Measurements from ENCODE around the gene CLMP.

Gene CLMP

DNA sequence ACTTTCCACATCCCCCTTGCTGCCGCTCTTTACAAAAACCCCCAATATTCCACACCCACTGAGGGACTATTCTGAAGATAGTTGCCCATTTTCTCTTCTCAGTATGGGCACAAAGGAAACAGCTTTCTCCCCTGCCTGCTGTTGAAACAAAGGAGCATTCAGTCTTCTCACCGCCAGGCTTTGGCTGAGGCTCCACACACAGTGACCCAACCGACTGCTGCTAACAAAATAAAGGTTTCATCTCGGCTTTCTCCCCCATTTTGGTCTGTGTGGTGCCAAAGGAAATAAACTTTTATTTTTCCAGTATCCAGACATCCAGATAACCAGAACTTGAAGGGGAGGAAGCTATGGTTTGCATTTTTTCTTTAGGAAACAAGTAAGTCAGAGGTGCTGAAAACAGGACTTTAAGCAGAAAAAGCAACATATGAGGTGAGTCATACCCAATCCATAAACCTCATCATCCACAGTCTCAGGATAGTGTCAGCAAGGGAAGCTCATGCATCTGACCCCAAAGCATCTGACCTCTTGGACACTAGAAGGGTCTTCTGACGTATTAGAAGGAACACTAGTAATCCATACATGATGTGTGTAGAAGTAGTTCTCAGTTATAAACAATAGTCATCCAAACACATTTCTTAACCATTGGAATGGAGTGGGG, 6.4 kb downstream of the CLMP start:
- no peak for DNase-seq (ENCODE audit: low read depth in 3 of 3)

DNA sequence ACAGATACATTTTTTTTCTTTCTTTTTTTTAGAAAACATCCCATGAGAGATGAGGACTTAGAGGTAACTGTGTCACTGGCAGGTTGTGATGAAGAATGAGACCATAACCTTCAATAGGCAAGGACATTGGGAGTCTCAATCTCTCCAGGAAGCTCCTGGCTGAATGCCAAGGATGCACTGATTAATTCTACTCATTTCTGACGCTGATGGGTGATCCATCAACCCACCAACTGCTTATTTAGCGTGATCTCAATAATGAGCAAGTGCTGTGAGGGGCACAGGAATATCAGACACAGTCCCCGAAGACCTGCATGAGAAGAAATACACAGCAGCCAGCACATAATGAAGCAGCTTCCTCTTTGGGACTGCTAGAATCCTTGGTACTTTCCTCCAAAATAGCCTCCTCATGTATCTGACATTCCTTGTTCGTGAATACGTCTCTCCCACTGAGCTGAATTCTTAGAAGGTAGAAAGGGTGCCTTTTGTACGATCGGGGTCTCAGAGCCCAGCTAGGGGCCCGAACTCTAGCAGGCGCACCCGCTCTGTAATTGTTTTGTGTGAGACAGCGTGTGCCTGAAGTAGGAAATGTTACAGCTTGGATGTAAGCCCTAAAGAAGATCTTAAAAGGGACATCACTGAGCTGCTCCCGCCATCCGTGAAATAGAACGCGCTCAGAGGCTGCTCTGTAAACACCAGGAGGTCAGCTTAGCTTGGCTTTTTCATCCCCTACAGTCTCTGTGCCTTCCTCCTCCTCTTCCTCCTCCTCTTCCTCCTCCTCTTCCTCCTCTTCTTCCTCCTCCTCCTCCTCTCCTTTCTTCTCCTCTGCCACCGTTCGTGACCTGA, 7.2 kb downstream of the CLMP start:
- no peak for DNase-seq (ENCODE audit: low read depth in 3 of 3)

DNA sequence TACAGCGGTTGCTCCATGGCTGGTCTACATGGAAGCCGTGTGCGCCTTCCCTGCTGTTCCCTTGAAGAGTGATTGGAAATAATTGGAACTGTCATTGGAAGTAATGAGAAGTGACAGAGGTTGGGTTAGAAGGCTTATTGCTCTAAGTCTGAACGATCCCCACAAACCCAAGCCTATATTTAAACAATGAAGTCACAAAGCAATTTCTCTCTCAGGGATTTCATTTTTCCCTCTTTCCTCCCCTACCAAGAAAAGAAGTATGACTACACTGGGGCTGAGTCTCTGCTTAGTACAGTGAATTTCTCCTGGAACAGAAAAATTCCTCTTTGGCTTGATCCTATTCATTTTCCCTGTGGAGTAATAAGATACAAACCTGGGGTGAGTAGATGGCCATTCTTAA, 7.8 kb downstream of the CLMP start:
- no peak for DNase-seq (ENCODE audit: low read depth in 3 of 3)

DNA sequence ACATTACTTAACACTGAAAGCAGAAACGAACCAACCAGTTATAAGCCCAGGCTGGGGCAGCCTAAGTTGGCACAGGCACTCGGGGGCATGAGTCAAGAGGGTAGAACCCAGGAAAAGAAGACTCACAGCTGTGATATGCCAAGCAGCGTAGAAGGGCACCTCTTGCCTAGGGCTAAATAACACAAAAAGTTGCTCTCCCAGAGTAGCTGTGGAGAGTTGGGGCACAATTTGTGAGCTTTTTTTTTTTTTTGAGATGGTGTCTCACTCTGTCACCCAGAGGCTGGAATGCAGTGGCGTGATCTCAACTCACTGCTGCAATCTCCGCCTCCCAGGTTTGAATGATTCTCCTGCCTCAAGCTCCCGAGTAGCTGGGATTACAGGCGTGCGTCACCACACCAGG, 8.8 kb downstream of the CLMP start:
- DNase-seq (ENCODE audit: low read depth in 3 of 3): no peak

DNA sequence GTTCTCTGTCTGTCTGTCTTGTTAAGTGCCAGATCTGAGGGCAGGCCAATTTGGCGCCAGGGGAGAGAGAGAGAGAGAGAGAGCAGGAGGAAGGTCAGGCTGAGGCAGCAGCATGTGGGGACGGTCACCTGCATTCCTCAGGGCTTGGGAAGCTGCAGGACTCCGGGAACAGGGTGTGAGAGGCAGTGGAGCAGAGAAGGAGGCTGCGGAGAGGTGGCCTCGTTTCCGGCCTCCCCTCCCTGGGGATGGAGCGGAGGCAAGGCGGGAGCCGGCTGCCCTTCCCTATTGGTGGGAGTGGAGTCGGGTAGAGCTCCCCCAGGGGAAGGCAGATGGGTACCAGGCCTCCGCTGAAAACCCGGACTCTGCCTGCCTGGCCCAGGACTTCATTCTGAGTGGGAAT, 9.7 kb downstream of the CLMP start:
- no peak for DNase-seq (ENCODE audit: low read depth in 3 of 3)

DNA sequence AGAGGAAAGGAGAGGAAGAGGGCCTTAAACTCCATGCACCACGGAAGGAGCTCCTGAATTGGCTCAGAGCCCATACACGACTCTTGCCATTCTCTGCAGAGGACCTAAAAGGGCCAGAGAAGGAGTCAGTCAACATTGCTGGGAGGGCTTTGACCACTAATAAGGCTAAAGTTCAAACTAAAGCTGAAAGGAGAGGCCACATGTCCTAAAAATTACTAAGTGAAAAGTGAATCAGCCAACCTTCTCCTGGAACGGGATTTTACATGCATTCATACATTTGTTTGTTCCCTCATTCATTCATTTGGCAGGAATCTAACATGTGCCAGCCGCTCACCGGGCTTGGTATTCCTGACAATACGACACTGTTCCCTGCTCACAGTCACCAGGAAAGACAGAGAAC, 10.5 kb downstream of the CLMP start:
- no peak for DNase-seq (ENCODE audit: low read depth in 3 of 3)

DNA sequence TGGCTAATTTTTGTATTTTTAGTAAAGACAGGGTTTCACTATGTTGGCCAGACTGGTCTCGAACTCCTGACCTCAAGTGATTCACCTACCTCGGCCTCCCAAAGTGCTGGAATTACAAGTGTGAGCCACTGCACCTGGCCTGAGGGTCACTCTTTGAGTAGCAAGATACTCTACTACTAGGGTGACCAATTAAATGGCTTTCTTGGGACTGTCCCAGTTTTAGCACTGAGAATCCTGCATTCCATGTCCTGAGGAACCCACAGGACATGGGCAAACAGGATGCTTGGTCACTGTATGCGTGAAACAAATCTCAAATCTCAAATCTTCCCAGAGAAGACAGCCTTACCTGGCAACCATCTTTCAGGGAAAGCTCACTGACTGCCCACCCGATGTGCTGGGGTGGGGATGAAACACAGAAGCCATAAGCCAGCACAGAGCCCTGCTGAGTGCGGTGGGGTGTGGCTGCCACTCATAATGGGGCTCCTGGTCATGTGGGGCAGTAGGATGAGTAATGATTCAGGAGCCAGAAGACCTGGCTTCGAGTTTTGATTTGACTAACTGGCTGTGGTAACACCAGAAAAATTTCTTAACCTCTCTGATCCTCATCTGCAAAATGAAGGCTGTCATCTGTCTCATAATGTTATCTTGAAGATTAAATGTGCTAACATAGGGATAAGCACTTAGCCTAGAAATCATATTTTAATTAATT, 11.5 kb downstream of the CLMP start:
- no peak for DNase-seq (ENCODE audit: low read depth in 3 of 3)

DNA sequence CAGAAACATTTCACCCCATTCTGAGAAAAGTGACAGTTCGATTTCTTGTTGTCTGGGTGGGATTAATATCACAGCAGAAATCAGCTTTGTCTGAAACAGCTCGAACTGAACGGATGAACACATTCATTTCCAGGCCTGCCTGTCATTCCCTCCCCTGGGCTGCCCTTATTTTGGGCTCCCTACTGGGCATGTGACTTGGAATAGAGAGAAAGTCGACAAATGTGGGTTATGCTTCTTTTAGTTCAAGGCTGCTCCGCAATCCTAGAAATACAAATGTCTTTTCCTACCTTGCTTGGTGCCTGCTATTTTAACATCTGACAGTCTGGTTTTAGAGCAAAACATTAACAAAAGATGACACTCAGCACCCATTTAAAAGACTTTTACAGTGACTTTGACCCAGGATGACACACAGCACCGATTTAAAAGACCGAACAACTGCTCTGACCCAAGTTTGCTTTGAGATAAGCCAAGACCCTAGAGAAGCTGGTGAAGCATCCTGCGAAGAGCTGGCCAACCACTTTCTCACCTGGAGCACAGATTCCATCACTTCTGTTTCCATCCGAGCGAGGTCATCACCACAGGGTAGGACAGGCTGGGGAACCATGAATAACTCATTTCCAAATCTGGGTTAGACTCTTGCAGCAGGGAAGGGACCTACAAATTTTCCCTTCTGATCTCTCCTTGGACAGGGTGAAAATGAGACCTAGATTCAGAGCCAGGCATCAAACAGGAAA, 13.1 kb downstream of the CLMP start:
- DNase-seq (ENCODE audit: low read depth in 3 of 3): no peak

DNA sequence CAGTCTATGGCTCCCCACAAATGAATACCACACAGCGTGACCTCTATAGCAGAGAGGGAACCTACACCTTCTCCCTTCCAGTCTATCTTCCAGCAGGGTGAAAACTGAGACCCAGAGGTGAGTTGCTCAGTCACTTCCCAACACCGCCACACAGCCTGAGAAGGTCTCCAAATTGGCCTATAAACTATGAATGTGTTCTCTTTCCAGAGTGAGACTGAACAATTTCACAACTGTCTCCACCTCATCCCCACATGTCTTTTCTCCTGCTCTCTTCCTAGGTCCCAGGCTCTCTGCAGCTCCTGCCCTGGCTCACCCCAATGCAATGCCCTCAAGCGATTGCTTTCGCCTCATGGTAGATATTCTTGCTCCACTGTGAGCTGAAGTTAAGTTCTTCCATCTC, 14.0 kb downstream of the CLMP start:
- DNase-seq (ENCODE audit: low read depth in 3 of 3): no peak

DNA sequence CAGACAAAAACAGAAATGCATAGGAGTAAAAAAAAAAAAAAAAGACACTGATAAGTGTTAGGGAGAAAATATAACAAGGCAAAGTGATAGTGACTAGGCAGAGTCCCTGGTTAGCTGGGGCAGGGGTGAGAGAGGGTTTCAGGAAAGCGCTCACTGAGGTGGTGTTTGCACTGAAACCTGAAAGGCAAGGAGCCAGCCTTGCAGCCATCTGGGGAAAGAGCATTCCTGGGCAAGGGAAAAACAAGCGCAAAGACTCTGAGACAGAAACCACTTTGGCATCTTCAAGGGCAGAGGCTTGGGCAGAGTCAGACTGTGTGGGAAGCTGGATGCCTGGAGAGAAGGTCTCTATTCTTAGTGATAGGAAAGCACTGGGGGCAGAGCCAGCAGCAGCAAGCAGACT, 14.5 kb downstream of the CLMP start:
- no peak for DNase-seq (ENCODE audit: low read depth in 3 of 3)

DNA sequence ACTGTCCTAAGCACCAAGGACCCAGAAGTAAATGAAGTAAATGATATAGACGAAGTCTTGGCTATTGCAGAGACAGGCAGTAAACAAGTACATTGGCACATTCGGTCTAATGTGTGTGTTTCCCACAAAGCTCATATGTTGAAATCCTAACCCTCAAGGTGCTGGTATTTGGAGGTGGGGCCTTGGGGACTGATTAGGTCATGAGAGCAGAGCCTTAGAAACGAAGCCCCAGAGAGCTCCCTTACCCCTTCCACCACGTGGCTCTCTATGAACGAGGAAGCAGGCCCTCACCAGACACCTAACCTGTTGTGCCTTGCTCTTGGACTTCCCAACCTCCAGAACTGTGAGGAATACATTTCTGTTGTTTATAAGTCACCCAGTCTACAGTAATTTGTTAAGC, 14.9 kb downstream of the CLMP start:
- no peak for DNase-seq (ENCODE audit: low read depth in 3 of 3)

DNA sequence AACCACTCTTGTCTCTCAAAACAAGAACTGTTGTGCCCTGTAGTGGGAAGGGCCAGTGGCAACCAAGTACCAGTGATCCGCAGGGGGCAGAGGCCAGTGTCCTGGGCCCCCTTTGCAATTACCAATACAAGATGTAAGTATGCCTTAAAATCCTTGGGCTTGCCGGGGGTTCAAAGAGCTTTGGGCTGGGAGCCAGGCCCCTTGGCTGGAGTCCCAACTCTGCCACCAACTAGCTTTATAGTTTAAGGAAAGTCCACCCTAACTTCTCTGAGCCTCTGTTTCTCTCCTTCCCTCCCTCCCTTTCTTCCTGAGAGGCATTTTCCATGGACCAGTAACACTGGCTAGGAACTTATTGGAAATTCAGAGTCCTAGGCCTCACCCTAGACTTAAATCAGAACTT, 15.5 kb downstream of the CLMP start:
- no peak for DNase-seq (ENCODE audit: low read depth in 3 of 3)

DNA sequence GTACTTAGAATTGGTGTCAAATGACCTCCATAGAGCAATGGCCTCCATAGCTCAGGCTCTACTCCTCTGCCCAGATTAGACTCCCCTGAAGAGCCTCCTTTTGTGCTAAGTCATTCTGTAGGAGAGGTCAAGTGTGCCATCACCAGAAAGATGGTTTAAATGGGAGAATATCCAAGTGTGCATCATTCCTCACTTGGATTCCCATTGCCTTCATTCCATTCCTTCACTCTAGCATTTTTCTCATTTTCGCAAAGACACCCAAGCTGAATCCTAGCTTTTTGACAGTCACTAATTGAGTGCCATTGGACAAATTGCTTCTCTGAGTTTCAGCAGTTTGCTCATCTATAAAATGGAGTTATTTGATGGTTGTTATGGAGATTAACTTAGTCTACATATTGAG, 16.9 kb downstream of the CLMP start:
- no peak for DNase-seq (ENCODE audit: low read depth in 3 of 3)

DNA sequence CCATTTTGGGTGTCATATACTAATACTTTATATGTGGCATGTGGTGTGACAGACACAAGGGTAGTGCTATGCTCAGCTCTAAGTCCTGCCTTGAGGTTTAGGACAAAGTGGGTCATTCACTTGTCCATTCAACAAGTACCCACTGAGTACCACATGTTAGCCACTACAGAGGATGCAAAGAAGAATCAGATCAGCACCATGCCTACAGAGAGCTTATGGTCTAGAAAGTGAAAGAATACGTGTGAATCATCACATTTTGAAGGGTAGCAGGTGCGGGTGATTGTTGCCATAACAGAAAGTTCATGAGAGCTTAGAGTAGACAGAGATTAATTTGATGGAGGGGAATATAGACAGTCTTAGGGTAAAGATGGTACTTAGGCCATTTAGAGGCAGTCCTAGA, 18.3 kb downstream of the CLMP start:
- no peak for DNase-seq (ENCODE audit: low read depth in 3 of 3)

DNA sequence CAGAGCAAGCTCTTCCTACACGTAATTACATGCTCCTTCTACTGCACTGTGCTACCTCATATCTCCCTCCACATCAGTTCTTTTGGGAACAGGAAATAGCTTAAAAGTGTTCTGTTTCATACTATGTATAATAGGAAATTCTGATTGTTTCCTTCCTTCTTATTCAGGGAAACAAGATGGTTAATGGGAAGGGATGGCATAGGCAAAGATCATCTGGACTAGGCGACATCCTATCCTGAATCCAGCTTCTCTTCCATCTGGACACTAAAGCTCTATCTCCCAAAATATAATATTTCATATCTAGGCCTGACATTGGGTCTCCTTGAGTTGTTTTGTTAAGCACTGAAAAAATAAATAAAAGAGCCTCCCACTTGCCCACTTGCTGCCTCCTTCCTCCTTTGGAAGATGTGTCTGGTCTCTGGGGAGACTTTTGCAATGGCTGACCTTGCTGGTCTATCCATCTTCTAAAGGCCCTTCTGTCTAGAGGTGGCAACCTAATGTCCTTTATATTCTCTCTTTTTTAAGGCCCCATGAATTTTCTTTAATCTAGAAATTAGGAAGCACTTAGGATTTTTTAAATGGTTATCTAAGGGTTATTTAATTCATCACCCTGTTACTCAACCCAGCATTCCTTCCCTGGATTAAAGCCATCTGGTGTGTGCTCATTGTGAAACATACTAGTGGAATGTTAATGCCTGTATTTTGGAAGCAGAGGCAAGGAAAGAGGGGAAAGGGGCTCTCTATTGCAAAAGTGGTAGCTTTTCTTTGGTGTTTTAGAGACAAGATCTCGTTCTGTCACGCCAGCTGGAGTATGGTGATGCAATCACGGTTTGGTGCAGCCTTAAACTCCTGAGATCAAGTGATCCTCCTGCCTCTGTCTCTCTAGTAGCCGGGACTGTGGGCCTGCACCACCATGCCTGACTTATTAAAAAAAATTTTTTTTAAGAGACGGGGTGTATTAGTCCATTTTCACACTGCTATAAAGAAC, 20.6 kb downstream of the CLMP start:
- DNase-seq (ENCODE audit: low read depth in 3 of 3): no peak

DNA sequence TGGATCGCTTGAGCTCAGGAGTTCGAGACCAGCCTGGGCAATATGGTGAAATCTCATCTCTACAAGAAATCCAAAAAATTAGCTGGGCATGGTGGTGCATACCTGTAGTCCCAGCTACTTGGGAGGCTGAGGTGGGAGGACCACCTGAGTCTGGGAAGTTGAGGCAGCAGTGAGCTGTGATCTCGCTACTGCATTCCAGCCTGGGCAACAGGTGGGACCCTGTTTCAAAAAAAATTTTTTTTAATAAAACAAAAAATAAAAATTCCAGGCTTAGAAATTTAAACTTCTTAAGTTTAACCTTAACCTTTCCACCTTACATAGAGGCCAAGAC, 21.2 kb downstream of the CLMP start:
- DNase-seq (ENCODE audit: low read depth in 3 of 3): no peak

DNA sequence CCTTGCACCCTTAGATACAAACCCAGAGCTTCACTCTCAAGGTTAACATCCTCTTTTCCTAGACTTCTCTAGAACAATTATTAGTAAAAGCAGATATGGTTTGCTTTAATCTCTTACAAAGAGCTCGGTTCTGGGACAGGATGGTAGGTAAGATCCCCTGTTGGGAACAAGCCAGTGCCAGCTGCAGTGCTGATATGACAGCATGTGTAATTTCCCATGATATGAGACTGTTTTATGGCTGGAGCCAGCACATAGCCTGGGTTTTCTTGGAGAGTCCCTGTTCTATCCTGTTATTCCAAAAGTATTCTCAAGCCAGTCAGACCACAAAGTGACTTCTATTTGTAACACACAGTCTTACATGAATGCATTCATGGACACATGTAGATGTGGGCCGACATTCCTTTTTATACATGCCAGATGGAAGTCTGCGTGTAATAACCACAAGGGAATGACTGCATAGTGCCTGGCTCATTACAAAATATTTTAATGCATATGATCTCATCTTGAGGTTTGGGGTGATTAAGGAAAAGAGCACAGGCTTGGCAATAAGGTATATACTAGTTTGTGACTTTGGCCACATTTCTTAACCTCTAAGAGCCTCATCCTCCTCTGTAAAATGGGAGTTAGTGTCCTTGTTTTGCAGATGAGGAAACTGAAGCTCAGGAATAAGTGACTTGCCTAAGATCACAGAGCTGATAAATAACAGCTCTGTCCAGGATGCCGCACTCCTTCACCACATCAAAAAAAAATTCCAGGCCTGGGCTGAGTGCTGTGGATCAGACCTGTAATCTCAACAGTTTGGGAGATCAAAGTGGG, 21.8 kb downstream of the CLMP start:
- no peak for DNase-seq (ENCODE audit: low read depth in 3 of 3)

DNA sequence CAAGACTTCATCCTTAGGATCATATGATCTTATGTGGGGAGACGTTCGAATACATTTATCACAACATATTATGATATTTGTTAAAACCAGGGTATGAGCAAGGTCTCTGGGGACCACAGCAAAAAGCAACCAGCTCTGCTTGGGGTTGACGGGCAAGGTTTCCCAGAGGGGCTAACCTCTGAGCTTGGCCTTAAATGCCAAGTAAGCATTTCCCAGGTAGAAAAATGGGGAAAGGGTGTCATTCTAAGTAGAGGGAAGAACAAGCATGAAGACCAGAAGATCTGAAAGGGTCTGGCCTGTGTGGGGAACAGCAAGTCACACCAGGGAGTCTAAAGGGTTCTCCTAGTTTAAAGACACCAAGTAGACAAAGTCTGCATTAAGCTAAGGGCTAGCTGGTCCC, 24.1 kb downstream of the CLMP start:
- no peak for DNase-seq (ENCODE audit: low read depth in 3 of 3)

DNA sequence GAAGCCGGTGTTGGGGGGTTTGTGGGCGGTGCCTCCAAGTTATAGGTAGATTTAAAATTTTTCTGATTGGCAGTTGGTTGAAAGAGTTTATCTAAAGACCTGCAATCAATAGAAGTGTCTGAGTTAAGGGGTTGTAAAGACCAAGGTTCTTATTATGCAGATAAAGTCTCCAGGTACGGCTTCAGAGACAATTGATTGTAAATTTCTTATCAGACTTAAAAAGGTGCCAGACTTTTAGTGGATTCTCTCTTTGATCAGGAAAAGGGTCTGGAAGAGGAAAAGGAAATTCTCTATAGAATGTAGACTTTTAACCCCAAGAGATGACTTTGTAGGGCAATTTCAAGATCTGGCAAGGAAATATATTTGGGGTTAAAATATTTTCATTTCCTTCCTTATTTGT, 25.2 kb downstream of the CLMP start:
- DNase-seq (ENCODE audit: low read depth in 3 of 3): no peak

DNA sequence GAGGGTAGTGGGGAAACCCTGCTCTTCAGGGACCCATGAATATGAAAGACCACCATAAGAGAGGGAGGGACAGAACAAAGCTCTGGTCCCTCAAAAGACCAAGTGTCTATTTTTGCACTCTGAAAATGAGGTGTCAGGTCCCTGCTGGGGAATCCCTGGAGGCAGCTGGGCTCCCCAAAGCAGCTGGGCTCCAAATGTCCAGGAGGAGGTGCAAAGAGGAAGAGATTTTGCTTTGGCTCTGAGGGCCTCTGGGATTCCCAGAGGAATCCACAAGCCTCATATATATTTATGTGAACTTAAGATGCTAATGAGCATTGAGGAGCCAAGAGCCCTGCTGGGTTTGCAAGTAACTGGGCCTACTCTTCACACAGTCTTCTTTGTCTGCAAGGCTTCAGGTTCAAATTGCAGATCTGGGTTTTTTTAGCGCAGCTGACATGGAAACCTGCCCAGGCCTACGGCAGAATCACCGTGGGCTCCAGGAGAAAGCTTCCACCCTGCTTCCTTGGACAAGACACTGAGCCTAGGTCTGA, 26.0 kb downstream of the CLMP start:
- no peak for DNase-seq (ENCODE audit: low read depth in 3 of 3)

Measured in stimulated activated CD4-positive, alpha-beta T cell treated with anti-CD3 and anti-CD28 coated beads, TNF-alpha, amount 100 ng/mL, for 24 hours (primary cell).